Peyer's patch (tissue), 4 donors: ENCODE results near the gene GABRR3.

Experiments
- CTCF ChIP-seq, 6 experiments: fragments of 450-650 bp in 4 of 6; fragments of 200-600 bp in 2 of 6; sonication (generic) in 1 of 6; IDR thresholded peaks; one replicate each; pipeline ENCODE4 v1.5.1; 2017 to 2019; ENCODE audit warnings: antibody characterized with exemption in 6 of 6, mild to moderate bottlenecking in 3 of 6, moderate library complexity in 1 of 6
- POLR2A ChIP-seq, 2 donors: fragments of 450-650 bp; IDR thresholded peaks; one replicate each; pipeline ENCODE4 v1.5.1; 2017; ENCODE audit warnings: antibody characterized with exemption in 2 of 2, mild to moderate bottlenecking in 2 of 2, moderate library complexity in 2 of 2

- no peak for TF ChIP-seq POLR2A (IDR thresholded peaks at IDR 0.05)
- TF ChIP-seq CTCF (IDR thresholded peaks at IDR 0.05): peak; percentile 85 to 98 (median 90)
These were observed 11.9 kb downstream of the GABRR3 start for GRCh38 chr3:98022978-98023820.
